ENCODE measurements around the gene TNFSF9.

- TF ChIP-seq CTCF (IDR thresholded peaks at IDR 0.05) (no peak), POLR2A (IDR thresholded peaks at IDR 0.05) (no peak)
Observed at GRCh38 chr19:6509118-6509971, 21.5 kb upstream of the TNFSF9 start.

Data from upper lobe of left lung (tissue), 4 donors.